Smooth muscle cell (in vitro differentiated cells): ENCODE data around the gene VTI1A. TPM values are rescaled to one million over a fixed set of nuclear protein-coding genes. Genes with fewer than 3 reads are reported as not detected.

Experiments used
- DNase-seq: peaks from one replicate; lab custom pipeline; 2025; ENCODE audit not compliant: unreplicated experiment; lab: John Stamatoyannopoulos, UW
- H2AFZ ChIP-seq: fragments of 200-600 bp; sonication (generic); 2 replicates; pipeline ENCODE4 v1.6.0; 2016; ENCODE audit warnings: antibody characterized with exemption, low read depth, mild to moderate bottlenecking
- H3F3A ChIP-seq: fragments of 200-600 bp; sonication (generic); 2 replicates; pipeline ENCODE4 v1.6.0; 2017; ENCODE audit warnings: antibody characterized with exemption, low read depth
- H3K27ac ChIP-seq: fragments of 200-600 bp; sonication (generic); 2 replicates; pipeline ENCODE4 v1.5.1; 2016; ENCODE audit warnings: low read depth, mild to moderate bottlenecking
- H3K27me3 ChIP-seq: fragments of 200-600 bp; sonication (generic); 2 replicates; pipeline ENCODE4 v1.6.1; 2016; ENCODE audit warnings: low read depth, mild to moderate bottlenecking
- H3K36me3 ChIP-seq: fragments of 200-600 bp; sonication (generic); 2 replicates; pipeline ENCODE4 v1.5.1; 2016; ENCODE audit warnings: low read depth
- H3K4me1 ChIP-seq: fragments of 200-600 bp; sonication (generic); 2 replicates; pipeline ENCODE4 v1.5.1; 2016; ENCODE audit warnings: low read depth
- H3K4me2 ChIP-seq: fragments of 200-600 bp; sonication (generic); 2 replicates; pipeline ENCODE4 v1.6.0; 2016; ENCODE audit warnings: mild to moderate bottlenecking
- H3K4me3 ChIP-seq: fragments of 200-600 bp; sonication (generic); 2 replicates; pipeline ENCODE4 v1.5.1; 2016; ENCODE audit warnings: mild to moderate bottlenecking
- H3K79me2 ChIP-seq: fragments of 200-600 bp; sonication (generic); 2 replicates; pipeline ENCODE4 v1.6.0; 2016; ENCODE audit warnings: low read depth, mild to moderate bottlenecking
- H3K9ac ChIP-seq: fragments of 200-600 bp; sonication (generic); 2 replicates; pipeline ENCODE4 v1.6.0; 2016; ENCODE audit warnings: low read depth
- H3K9me3 ChIP-seq: fragments of 200-600 bp; sonication (generic); replicated peaks from 2 replicates; pipeline ENCODE4 v1.5.1; 2016; ENCODE audit warnings: low read depth
- H4K20me1 ChIP-seq: fragments of 200-600 bp; sonication (generic); 2 replicates; pipeline ENCODE4 v1.6.0; 2016; ENCODE audit warnings: low read depth
- CTCF ChIP-seq: fragments of 200-600 bp; sonication (generic); IDR thresholded peaks from 2 replicates; pipeline ENCODE4 v1.5.1; 2017; ENCODE audit warnings: borderline replicate concordance, mild to moderate bottlenecking, antibody characterized with exemption; ENCODE audit not compliant: insufficient read depth, poor library complexity, severe bottlenecking
- WGBS: methylation state at CpG from one replicate; pipeline ENCODE4 v1.1.7; 2016; ENCODE audit warnings: low lambda C conversion rate; 5-methylcytosine and 5-hydroxymethylcytosine counted together
- polyA plus RNA-seq: library from polyadenylated mRNA; unstranded; fragments of >200 nt; fragmentation: Nextera tagmentation; extraction: Ambion mirVana; gene quantifications from 2 replicates; pipeline ENCODE4 v1.2.1, GENCODE V29; 2016
- total RNA-seq: library from RNA; depleted of rRNA; stranded (reverse); fragments of >200 nt; gene quantifications from 2 replicates; pipeline ENCODE4 v1.2.3, GENCODE V29; 2014

Gene VTI1A
- total and polyA plus RNA-seq, 2 experiments from 2014 or later, result 14.0 to 21.8 TPM

- Histone ChIP-seq H3F3A (peaks cover 6% of the 10 kb centered on the region), H3K4me1 (no peaks in the 10 kb centered on the region), H3K4me2 (no peak overlapping the region), H3K36me3 (no peaks in the 10 kb centered on the region), H4K20me1 (no peaks in the 10 kb centered on the region), H3K79me2 (no peaks in the 10 kb centered on the region), H3K9ac (no peak overlapping the region), H3K4me3 (no peak overlapping the region), H2AFZ (no peak overlapping the region), H3K9me3 (no peaks in the 10 kb centered on the region), H3K27me3 (no peaks in the 10 kb centered on the region), H3K27ac (no peak overlapping the region)
- no peak for TF ChIP-seq CTCF
- WGBS, result 75% methylated on average over 5 of the region's 5 CpGs
- DNase-seq, result no peak
Observed at GRCh38 chr10:112593023-112593422, 146.0 kb downstream of the VTI1A start.

GRCh38 chr10:112601214-112602090, 154.4 kb downstream of the VTI1A start:
- Histone ChIP-seq H3K4me2 (no peak overlapping the region), H3K36me3 (no peaks in the 10 kb centered on the region), H3K27ac (no peak overlapping the region), H3K9ac (no peak overlapping the region), H3F3A (no peaks in the 10 kb centered on the region), H4K20me1 (no peaks in the 10 kb centered on the region), H3K9me3 (no peaks in the 10 kb centered on the region), H3K27me3 (no peaks in the 10 kb centered on the region), H3K4me3 (no peak overlapping the region), H3K79me2 (no peaks in the 10 kb centered on the region), H2AFZ (no peak overlapping the region), H3K4me1 (no peaks in the 10 kb centered on the region)
- no peak for TF ChIP-seq CTCF
- 96% methylated on average over 4 of the region's 4 CpGs for WGBS
- DNase-seq, result no peak

- Histone ChIP-seq H3K36me3 (no peaks in the 10 kb centered on the region), H3K4me2 (no peak overlapping the region), H3F3A (no peaks in the 10 kb centered on the region), H3K4me3 (no peak overlapping the region), H3K9ac (no peak overlapping the region), H3K9me3 (no peaks in the 10 kb centered on the region), H3K4me1 (no peaks in the 10 kb centered on the region), H3K79me2 (no peaks in the 10 kb centered on the region), H3K27ac (no peak overlapping the region), H3K27me3 (no peaks in the 10 kb centered on the region), H4K20me1 (no peaks in the 10 kb centered on the region), H2AFZ (no peak overlapping the region)
- WGBS, result 93% methylated on average over 2 of the region's 2 CpGs
- no peak for TF ChIP-seq CTCF
- no peak for DNase-seq
Observed at GRCh38 chr10:112603062-112603461, 156.0 kb downstream of the VTI1A start.

- Histone ChIP-seq H3K9me3 (no peaks in the 10 kb centered on the region), H3K27me3 (no peaks in the 10 kb centered on the region), H3K4me3 (no peak overlapping the region), H2AFZ (no peak overlapping the region), H3F3A (no peaks in the 10 kb centered on the region), H3K4me2 (no peak overlapping the region), H3K79me2 (no peaks in the 10 kb centered on the region), H3K36me3 (no peaks in the 10 kb centered on the region), H4K20me1 (no peaks in the 10 kb centered on the region), H3K27ac (no peak overlapping the region), H3K9ac (no peak overlapping the region), H3K4me1 (no peaks in the 10 kb centered on the region)
- 74% methylated on average over 5 of the region's 5 CpGs for WGBS
- TF ChIP-seq CTCF, result no peak
- no peak for DNase-seq
Observed at GRCh38 chr10:112605063-112605462, 158.0 kb downstream of the VTI1A start.
